ENCODE results near the gene MAP4.

MAP4 gene

DNA sequence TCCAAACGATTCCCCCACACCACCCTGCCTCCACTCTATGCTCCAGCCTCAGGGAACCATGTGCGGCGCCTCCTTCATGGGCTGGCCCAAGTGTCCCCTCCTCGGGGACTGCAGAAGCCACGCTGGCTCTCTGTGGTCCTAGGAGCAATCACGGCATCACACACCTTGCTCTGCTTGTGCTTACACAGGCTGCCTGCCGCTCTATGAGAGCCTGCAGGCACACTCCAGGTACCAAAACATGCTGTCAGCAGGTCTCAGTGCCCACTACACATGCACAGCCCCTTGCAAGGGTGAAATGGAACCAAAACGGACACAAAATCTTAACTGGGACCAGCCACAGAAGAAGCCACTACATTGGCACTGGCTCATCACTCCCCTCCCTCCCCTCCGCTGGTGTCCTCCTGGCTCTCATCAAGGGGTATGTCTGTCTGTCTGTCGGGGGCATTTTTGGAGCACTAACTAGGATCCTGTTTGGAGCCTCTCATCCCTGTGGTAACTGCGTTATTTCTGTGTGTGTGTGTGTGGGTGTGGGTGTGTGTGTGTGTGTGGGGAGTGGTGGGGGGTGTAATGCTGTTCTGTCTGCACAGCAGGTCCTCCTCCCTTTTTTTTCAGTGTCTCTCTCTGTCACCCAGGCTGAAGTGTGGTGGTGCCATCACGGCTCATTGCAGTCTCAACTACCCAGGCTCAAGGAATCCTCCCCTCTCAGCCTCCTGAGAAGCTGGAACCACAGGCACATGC lies 152.7 kb downstream of the MAP4 start:
- DNase-seq (ENCODE audit: low read depth), result no peak

DNA sequence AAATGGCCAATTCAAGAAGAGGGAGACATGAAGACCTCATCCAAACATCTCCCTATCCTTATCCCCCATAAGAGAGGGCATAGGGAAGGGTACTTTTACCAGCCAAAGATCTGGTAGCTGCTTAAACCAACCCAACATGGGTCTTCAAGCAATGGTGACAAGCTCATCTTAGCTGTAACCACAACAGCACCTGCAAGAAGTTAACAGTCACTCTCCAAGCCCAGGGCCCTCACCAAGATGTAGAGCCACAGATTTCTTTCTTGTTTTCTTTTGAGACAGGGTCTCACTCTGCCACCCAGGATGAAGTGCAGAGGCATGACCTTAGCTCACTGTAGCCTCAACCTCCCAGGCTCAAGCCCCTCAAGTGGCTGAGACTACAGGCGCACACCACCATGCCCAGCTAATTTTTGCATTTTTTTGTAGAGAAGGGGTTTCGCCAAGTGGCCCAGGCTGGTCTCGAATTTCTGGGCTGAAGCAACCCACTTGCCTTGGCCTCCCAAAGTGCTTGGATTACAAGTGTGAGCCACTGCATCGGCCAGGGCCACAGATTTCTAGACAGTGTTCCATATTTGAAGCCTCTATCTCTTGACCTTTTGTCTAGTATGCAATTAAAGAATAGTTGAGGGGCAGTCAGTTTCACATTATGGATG lies 156.1 kb downstream of the MAP4 start:
- DNase-seq (ENCODE audit: low read depth), result no peak

- no peak for DNase-seq (ENCODE audit: low read depth)
These were observed 159.1 kb downstream of the MAP4 start for GRCh38 chr3:47857151-47857550.

- DNase-seq (ENCODE audit: low read depth), result no peak
These were observed 159.5 kb downstream of the MAP4 start for GRCh38 chr3:47856669-47857068.

GRCh38 chr3:47855461-47856383 lies 160.5 kb downstream of the MAP4 start:
- DNase-seq (ENCODE audit: low read depth), result no peak

DNA sequence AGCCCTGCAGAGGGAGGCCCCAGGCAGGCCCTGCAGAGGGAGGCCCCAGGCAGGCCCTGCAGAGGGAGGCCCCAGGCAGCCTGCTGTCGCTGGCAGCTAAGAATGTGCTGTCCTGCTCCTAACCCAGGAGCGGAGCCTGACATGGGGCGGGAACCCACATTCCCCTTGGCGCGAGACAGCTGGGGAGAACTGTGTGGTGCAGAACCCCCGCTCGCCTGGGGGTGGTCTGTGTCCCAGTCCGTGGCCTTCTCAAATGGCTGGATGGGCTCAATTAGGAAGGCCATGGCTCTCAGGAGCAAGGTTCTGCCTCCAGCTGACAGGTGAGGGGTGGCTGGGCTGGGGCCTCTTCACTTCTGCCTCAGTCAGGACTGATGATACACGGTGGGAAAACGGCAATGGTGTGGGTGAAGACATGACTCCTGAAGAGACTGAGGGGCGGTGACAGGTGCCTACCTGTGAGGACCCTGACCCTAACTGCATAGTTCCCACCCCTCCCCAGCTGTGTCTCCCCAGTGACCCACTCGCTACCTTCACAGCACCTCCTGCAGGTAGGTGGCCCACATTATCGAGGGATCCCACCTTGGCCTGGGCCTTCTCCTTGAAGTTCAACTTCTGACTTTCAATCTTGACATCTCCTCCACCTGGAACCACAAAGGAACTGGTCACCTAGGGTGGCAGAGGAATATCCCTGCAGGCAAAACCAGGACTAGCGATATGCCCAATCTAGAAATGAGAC lies 161.3 kb downstream of the MAP4 start:
- DNase-seq (ENCODE audit: low read depth), result no peak

- DNase-seq (ENCODE audit: low read depth), result no peak
These were observed 161.9 kb downstream of the MAP4 start for GRCh38 chr3:47854267-47854666.

DNA sequence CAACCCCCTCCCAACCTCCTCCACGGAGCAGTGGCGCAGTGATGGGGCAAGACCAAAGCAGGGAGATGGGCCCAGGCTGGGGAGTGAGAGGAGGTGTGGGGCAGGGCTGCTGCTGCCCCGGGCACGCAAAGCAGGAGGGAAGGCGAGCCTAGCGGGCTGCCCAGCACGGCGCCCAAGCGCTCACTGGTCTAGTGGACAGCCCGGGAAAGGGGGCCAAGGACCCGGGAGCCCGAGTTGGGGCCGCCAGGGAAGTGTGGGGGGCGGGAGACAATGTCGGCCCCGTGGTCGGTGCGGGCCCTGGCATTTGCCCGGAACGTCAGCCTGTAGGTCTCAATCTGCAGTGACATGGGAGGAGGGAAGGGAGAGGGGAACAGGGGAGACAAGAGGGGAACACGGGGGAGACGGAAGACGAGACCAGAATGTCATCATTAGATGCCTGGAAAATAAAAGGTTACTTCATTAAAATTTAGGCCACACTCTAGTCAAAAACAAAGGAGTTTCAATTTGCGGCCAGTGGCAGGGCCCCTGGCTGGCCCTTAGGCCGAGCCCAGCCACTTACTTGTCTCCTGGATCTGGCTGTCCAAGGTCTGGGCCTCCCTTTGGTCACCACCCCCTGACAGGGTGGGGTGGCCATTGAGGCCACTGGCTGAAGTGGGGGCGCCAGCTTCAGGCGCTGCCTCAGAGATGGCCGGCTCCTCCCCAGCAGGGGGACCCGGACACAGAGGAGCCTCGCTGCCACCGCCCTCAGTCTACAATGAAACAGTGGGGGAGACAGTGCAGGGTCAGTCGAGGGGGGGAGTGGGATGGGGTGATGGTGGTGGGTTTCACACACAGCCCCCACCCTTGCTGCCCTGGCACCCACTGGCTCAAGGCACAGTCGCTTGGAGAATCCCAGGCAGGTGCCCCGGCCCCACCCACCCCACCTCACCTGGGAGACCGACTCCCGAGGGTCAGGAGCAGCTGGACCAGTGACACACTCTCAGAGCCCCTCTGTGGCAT lies 163.3 kb downstream of the MAP4 start:
- DNase-seq (ENCODE audit: low read depth), result no peak

DNA sequence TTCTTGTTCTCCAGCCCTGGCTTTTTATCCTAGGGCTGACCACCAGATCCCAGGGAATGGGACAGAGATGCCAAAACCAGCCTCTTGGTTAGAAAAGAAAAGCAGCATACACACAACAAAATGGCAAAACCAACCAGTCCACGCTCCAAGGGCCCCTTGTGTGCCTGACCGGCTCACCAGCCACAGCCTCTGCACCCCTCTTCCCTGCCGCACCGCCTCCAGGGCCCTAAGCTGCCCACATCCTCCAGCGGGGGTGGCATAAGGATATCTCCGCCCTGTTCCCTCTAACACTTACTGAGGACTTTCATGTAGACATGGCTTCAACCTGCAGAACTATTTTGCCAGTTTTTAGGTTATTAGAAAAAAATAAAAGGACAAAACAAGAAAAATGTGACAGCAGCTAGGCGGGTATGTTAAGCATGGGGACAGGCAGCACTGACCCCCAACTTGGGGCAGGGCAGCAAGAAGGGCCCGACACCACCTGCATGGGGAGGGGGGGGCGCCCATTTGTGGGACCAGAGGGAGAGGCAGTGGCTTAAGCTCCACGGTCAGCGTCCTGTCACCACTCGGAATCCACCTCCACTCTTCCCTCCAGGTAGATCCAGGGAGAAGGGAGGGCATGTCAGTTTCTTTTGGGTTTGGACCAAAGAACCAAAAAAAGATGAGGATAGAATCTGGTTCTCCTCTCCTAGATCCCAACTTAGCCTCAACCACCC lies 164.2 kb downstream of the MAP4 start:
- DNase-seq (ENCODE audit: low read depth), result no peak

DNA sequence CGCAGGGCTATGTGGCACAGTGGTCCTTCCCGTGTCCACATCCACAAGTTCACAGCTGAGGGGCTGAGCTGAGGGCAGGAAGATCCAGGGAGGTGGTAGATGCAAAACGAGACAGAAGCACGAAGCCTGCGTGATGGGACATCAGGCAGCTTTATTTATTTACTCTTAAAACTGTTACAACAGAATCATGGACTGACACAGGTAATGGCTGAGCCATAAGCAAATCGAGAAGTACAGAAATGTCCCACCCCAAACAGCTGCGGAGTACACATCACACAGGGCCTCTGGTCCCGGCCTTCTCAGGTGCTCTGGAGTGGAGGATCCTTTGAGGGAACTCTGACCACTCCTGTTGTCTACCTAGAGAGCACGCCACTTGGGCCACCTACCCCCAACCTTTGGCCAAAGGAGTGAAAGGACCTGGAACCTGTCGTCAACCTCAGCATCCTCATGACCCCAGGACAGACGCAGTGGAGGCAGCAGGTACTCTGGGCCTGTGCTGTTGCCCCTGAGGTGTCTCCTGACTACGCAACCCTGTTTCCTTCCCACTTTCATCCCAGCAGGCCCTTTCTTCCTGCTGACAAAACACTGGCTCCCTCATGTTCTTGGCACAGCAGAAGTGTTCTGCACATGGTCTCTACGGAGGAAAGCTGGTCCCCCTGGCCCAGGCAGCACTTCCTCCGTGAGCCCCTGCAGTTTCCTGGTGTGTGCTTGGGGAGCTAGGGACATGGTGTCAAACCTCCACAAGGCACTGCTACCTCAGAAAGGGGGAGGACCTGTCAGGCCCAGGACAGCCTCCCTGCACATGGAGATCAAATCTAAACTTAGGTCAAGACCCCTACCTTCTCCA lies 165.4 kb downstream of the MAP4 start:
- DNase-seq (ENCODE audit: low read depth), result no peak

DNA sequence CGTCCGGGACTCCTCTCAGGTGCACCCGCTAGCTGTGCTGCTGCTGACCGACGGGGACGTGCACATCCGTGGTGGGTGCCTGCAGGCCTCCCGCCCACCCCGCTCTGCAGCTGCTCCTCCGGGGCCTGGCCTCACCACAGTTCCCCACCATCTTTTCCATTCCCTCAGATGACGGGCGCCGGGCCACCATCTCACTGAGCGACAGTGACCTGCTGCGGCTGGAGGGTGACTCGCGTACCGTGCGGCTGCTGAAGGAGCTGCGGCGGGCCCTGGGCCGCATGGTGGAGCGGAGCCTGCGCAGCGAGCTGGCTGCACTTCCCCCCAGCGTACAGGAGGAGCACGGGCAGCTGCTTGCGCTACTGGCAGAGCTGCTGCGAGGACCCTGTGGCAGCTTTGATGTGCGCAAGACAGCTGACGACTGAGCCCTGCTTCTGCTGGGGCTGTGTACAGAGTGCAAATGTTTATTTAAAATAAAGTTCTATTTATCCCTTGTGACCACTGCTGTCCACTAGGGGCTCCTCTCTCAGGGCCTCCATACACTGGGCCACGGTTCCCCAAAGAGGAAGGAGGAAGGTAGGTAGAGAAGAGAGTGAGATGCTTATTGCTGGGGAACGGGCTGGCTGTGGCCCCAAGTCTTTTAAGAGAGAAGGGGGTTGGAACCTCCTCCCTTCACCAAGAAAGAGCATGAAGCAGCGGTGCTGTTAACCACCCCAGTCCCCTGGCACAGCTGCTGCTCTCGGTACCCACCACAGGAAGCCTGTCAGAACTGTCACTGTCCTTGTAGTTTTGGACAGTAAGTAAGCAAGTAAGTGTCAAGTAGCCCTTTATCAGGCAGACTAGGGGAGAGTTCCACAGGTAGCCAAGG lies 166.3 kb downstream of the MAP4 start:
- no peak for DNase-seq (ENCODE audit: low read depth)

GRCh38 chr3:47849186-47849698 lies 167.0 kb downstream of the MAP4 start:
- DNase-seq (ENCODE audit: low read depth), result no peak

DNA sequence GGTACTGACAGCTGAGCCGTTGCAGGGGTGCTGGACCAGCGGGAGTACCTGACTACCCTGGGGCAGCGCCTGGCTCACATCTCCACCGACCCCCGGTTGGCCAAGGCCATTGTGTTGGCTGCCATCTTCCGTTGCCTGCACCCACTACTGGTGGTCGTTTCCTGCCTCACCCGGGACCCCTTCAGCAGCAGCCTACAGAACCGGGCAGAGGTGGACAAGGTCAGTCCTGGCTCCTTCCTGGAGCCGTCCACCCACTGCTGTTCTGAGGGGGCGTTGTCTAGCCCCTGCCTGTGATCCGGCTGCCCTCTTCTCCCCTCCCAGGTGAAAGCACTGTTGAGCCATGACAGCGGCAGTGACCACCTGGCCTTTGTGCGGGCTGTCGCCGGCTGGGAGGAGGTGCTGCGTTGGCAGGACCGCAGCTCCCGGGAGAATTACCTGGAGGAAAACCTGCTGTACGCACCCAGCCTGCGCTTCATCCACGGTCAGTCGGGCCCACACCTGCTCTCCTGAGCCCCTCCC lies 167.6 kb downstream of the MAP4 start:
- DNase-seq (ENCODE audit: low read depth), result no peak

DNA sequence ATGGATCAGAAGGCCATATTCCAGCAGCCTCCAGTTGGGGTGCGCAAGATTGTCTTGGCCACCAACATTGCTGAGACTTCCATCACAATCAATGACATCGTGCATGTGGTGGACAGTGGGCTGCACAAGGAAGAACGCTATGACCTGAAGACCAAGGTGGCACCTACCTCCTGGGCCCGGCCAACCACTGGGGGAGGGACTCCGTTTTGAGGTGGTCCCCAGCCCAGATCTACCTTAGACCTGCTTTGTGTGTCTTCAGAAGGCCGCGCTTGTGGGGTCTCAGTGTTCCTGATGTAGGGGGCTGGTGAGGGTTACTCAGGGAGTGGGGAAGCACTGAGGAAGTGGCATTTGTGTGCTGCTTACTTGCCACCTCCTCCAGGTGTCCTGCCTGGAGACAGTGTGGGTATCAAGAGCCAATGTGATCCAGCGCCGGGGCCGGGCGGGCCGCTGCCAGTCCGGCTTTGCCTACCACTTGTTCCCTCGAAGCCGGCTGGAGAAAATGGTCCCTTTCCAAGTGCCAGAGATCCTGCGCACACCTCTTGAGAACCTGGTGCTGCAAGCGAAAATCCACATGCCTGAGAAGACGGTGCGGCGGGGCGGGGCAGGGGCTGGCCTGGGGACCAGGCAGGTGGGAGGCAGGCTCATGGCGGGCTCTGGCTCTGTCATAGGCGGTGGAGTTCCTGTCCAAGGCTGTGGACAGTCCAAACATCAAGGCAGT lies 168.3 kb downstream of the MAP4 start:
- no peak for DNase-seq (ENCODE audit: low read depth)

DNA sequence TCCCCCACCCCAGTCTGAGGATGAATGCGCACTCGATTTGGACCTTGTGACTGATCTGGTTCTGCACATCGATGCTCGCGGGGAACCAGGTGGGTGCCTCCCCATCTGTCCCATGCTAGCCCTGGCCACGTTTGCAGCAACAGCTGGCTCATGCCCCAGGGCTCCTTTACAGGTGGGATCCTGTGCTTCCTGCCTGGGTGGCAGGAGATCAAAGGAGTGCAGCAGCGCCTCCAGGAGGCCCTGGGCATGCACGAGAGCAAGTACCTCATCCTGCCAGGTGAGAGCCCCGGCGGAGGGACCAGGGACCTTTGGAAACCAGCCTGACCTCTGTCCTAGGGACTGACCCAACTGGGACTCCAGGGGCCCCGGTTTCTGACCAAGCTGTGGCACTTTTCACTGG lies 169.0 kb downstream of the MAP4 start:
- DNase-seq (ENCODE audit: low read depth), result no peak

DNA sequence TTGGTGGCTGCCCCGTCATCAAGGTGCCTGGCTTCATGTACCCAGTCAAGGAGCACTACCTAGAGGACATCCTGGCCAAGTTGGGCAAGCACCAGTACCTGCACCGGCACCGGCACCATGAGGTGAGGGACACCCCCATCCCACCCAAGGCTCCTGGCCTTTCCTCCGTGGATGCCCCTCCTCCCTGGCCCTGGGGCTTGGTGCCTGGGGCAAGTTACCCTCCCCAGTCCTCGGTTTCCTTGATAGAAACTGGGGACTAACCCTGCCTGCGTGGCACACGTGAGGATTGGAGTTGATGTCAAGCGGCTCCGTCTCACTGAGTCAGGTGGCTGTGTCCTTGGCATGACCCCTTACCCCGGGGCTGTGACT lies 169.4 kb downstream of the MAP4 start:
- no peak for DNase-seq (ENCODE audit: low read depth)

GRCh38 chr3:47846186-47846879 lies 169.9 kb downstream of the MAP4 start:
- DNase-seq (ENCODE audit: low read depth), result no peak
